ENCODE results near the gene PABPN1L.

GRCh38 chr16:88888461-88889387 is 22.3 kb upstream of the PABPN1L start:
- TF ChIP-seq CTCF (IDR thresholded peaks at IDR 0.05) (no peak), POLR2A (IDR thresholded peaks at IDR 0.05) (no peak)

All from ovary (tissue), 3 donors.